Measurements from ENCODE around the gene LDAH.

Gene LDAH

GRCh38 chr2:20673686-20674308 lies 149.1 kb downstream of the LDAH start:
- no peaks in the 10 kb centered on the region for H3K79me2 ChIP-seq (ENCODE audit: low read length)
- no peak overlapping the region for H3K4me2 ChIP-seq (ENCODE audit: low read depth, low read length)
- no peaks in the 10 kb centered on the region for H3K27me3 ChIP-seq (replicated peaks; ENCODE audit: insufficient read depth, low read length)

DNA sequence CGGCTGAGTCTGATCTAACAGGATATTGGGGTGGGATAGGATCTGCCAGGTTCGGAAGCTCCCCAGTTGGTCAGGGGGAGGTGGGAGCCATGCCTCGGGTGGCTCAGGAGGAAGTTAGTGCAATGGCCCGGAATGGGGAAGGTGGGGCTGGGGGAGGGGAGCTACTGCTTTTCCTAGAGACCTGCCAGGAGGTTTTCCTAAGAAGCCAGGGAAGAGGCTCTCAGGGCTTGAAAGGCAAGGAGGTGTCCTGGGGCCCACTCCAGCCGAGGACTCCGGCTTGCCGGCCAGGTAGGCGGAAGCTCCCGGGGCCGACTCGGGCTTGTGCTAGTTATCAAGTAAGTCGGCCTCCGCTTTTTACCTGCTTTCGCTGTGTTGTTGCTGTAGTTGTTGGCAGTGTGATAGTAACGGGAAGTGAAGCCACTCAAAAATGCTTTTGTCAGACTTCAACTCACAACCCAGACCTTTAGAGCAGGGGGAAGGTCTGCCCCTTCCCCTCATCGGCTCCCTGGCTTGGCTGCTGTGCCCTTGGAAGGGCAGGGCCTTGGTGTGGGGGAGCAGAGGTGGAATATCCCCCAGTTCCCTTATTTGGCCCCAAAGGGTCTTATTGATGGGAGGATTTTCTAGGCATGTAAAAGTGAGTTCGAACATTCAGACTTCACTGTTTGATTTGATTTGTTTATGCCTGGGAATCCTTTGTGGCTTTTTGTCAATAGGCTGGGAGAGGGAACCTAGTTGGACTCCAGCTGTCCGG lies 150.5 kb downstream of the LDAH start:
- peaks cover 26% of the 10 kb centered on the region for H3K4me1 ChIP-seq (ENCODE audit: low read length)
- no peaks in the 10 kb centered on the region for H4K20me1 ChIP-seq (ENCODE audit: insufficient read depth, low read length)
- no peaks in the 10 kb centered on the region for H3K36me3 ChIP-seq (replicated peaks; ENCODE audit: insufficient read depth, low read length)
- no peak overlapping the region for H3K4me3 ChIP-seq (ENCODE audit: low read length)
- no peaks in the 10 kb centered on the region for H3K9me3 ChIP-seq (replicated peaks; ENCODE audit: insufficient read depth, low read length)
- no peak overlapping the region for H3K9ac ChIP-seq (ENCODE audit: low read length)
- no peak overlapping the region for H3K4me2 ChIP-seq (ENCODE audit: low read depth, low read length)
- H3K9me2 ChIP-seq (replicated peaks; ENCODE audit: insufficient read depth, low read length) = no peaks in the 10 kb centered on the region
- no peak for DNase-seq
- no peak for TF ChIP-seq CTCF (IDR thresholded peaks at IDR 0.05; ENCODE audit: low read length)
- TF ChIP-seq EZH2phosphoT487 (IDR thresholded peaks at IDR 0.05; ENCODE audit: low read length) = no peak
- TF ChIP-seq EZH2 (optimal IDR thresholded peaks at IDR 0.05; ENCODE audit: low read depth, low read length) = no peak
- no peak overlapping the region for H3K27ac ChIP-seq (ENCODE audit: low read length)
- H3K27me3 ChIP-seq (replicated peaks; ENCODE audit: insufficient read depth, low read length) = peaks cover 5% of the 10 kb centered on the region; the same call in 1 of the 2 replicates
- H3K79me2 ChIP-seq (ENCODE audit: low read length) = no peaks in the 10 kb centered on the region
- H3F3A ChIP-seq (ENCODE audit: insufficient read depth, low read length) = peaks cover 19% of the 10 kb centered on the region
- H2AFZ ChIP-seq (ENCODE audit: low read length) = no peak overlapping the region

More at GRCh38 chr2:20673686-20674308, 149.1 kb downstream of the LDAH start:
- Histone ChIP-seq H3K36me3 (replicated peaks; ENCODE audit: insufficient read depth, low read length) (no peaks in the 10 kb centered on the region), H3K4me1 (ENCODE audit: low read length) (peaks cover 40% of the 10 kb centered on the region), H4K20me1 (ENCODE audit: insufficient read depth, low read length) (no peaks in the 10 kb centered on the region), H3K9me3 (replicated peaks; ENCODE audit: insufficient read depth, low read length) (no peaks in the 10 kb centered on the region), H3K4me3 (ENCODE audit: low read length) (no peak overlapping the region), H3K9ac (ENCODE audit: low read length) (no peak overlapping the region), H3F3A (ENCODE audit: insufficient read depth, low read length) (peaks cover 34% of the 10 kb centered on the region), H2AFZ (ENCODE audit: low read length) (no peak overlapping the region), H3K9me2 (replicated peaks; ENCODE audit: insufficient read depth, low read length) (no peaks in the 10 kb centered on the region), H3K27ac (ENCODE audit: low read length) (no peak overlapping the region)
- TF ChIP-seq EZH2phosphoT487 (IDR thresholded peaks at IDR 0.05; ENCODE audit: low read length) = no peak
- no peak for TF ChIP-seq CTCF (IDR thresholded peaks at IDR 0.05; ENCODE audit: low read length)
- TF ChIP-seq EZH2 (optimal IDR thresholded peaks at IDR 0.05; ENCODE audit: low read depth, low read length) = no peak
- no peak for DNase-seq

DNA sequence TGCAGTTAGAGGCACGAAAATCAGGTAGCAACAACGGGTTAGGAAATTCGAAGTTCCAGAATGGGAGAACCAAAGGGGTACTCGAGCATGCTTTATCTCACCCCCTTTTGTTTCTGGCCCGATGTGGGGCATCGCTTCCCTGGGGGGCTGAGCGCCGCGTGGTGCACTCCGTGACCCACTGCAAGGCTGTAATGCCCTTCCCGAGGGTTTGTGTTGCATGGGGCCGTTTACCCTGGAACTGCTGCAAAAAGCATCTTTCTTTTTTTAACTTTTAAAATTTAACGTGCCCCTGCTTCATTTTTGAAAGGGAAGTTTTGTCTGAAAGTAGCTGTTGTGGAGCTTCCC lies 151.2 kb downstream of the LDAH start:
- H3K9me2 ChIP-seq (replicated peaks; ENCODE audit: insufficient read depth, low read length) = no peaks in the 10 kb centered on the region
- H3K27ac ChIP-seq (ENCODE audit: low read length) = no peak overlapping the region
- peaks cover 21% of the 10 kb centered on the region for H3K4me1 ChIP-seq (ENCODE audit: low read length)
- TF ChIP-seq EZH2phosphoT487 (IDR thresholded peaks at IDR 0.05; ENCODE audit: low read length) (no peak), CTCF (IDR thresholded peaks at IDR 0.05; ENCODE audit: low read length) (no peak), EZH2 (optimal IDR thresholded peaks at IDR 0.05; ENCODE audit: low read depth, low read length) (no peak)
- H3K36me3 ChIP-seq (replicated peaks; ENCODE audit: insufficient read depth, low read length) = no peaks in the 10 kb centered on the region
- no peak overlapping the region for H3K9ac ChIP-seq (ENCODE audit: low read length)
- H3K4me2 ChIP-seq (ENCODE audit: low read depth, low read length) = no peak overlapping the region
- no peak for DNase-seq
- no peaks in the 10 kb centered on the region for H3K9me3 ChIP-seq (replicated peaks; ENCODE audit: insufficient read depth, low read length)
- no peaks in the 10 kb centered on the region for H4K20me1 ChIP-seq (ENCODE audit: insufficient read depth, low read length)
- H3K27me3 ChIP-seq (replicated peaks; ENCODE audit: insufficient read depth, low read length) = peaks cover 7% of the 10 kb centered on the region
- H3F3A ChIP-seq (ENCODE audit: insufficient read depth, low read length) = peaks cover 13% of the 10 kb centered on the region
- no peak overlapping the region for H2AFZ ChIP-seq (ENCODE audit: low read length)
- no peaks in the 10 kb centered on the region for H3K79me2 ChIP-seq (ENCODE audit: low read length)
- H3K4me3 ChIP-seq (ENCODE audit: low read length) = no peak overlapping the region
